ENCODE measurements around the gene FAM200C. TPM values are rescaled to one million over a fixed set of nuclear protein-coding genes. Genes with fewer than 3 reads are reported as not detected.

FAM200C gene
- total and polyA plus RNA-seq, 10 of the 15 experiments (the other 5 are each of a cell fraction or from before 2014, with no cell fraction given), result 1.0 to 5.4 (median 2.2) TPM

- no peak for TF ChIP-seq SIX5 (IDR thresholded peaks at IDR 0.05; ENCODE audit: low read depth, low read length, severe bottlenecking)
- no peak for TF ChIP-seq TBL1XR1 (IDR thresholded peaks at IDR 0.05; ENCODE audit: low read depth, low read length)
- TF ChIP-seq BACH1 (IDR thresholded peaks at IDR 0.05; ENCODE audit: borderline replicate concordance), result no peak
- no peak for TF ChIP-seq SP1 (IDR thresholded peaks at IDR 0.05; ENCODE audit: low read depth, low read length)
Observed at GRCh38 chr5:160359242-160359641, 40.6 kb downstream of the FAM200C start (continued).

GRCh38 chr5:160357861-160358411 lies 41.9 kb downstream of the FAM200C start:
- Histone ChIP-seq H3K27ac (ENCODE audit: control insufficient read depth, insufficient read depth) (no peak overlapping the region), H3K4me1 (ENCODE audit: control insufficient read depth, insufficient read depth, low read length) (no peaks in the 10 kb centered on the region), H3K27me3 (replicated peaks in 1 of 2; ENCODE audit: control insufficient read depth in 2 of 2, insufficient read depth in 2 of 2, low read length in 1 of 2) (no peaks in the 10 kb centered on the region; a peak in 1 of 4 replicates), H2AFZ (ENCODE audit: control insufficient read depth, low read depth, low read length) (no peak overlapping the region), H3K79me2 (ENCODE audit: control insufficient read depth, insufficient read depth, low read length) (no peaks in the 10 kb centered on the region), H3K9me3 (replicated peaks; ENCODE audit: control insufficient read depth, insufficient read depth, low read length) (no peaks in the 10 kb centered on the region), H4K20me1 (ENCODE audit: control insufficient read depth, insufficient read depth) (no peaks in the 10 kb centered on the region), H3K4me3 (no peak overlapping the region), H3K9ac (ENCODE audit: control insufficient read depth, insufficient read depth, low read length) (no peak overlapping the region), H3K4me2 (ENCODE audit: control insufficient read depth, insufficient read depth) (no peak overlapping the region), H3K36me3 (ENCODE audit: control insufficient read depth in 2 of 2, insufficient read depth in 2 of 2, low read length in 1 of 2) (no peaks in the 10 kb centered on the region)
- ATAC-seq (no peak), DNase-seq (ENCODE audit: low read depth, low spot score) (no peak), FAIRE-seq (no peak)
- WGBS (ENCODE audit: insufficient coverage, insufficient replicate concordance, low lambda C conversion rate, missing lambda C conversion rate), result 10% methylated on average over 6 of the region's 7 CpGs
- ChIA-PET RAD21 (ENCODE audit: unreplicated experiment) (interaction anchor here (1.8 kb wide), 1 partner anchor 277 kb away, joined by 3 read pairs; no protein-coding TSS in a partner anchor), CTCF (interaction anchor here (1.2 kb wide), 2 partner anchors 10 to 13 kb away, joined by 3 to 5 read pairs; no protein-coding TSS in a partner anchor), POLR2A (no interaction called here), SMC1A (ENCODE audit: uncharacterized antibody, unreplicated experiment) (no interaction called here)
- in situ Hi-C loops (cut with MboI) (no loop called here), intact Hi-C loops (cut with micrococcal nuclease; ENCODE audit: unreplicated experiment) (no loop called here)
- TF ChIP-seq BCL11A (IDR thresholded peaks at IDR 0.05; ENCODE audit: low read depth, low read length) (no peak), IRF5 (IDR thresholded peaks at IDR 0.05; ENCODE audit: borderline replicate concordance) (no peak), NFYB (IDR thresholded peaks at IDR 0.05; ENCODE audit: insufficient read depth, low read depth, low read length) (no peak), MXI1 (IDR thresholded peaks at IDR 0.05; ENCODE audit: low read depth, low read length) (no peak), E2F8 (IDR thresholded peaks at IDR 0.05; ENCODE audit: low read depth, partially characterized antibody) (no peak), MYB (IDR thresholded peaks at IDR 0.05; ENCODE audit: borderline replicate concordance, low read depth, low read length) (no peak), YBX1 (IDR thresholded peaks at IDR 0.05) (no peak), WRNIP1 (IDR thresholded peaks at IDR 0.05; ENCODE audit: borderline replicate concordance, low read depth, low read length) (no peak), RBBP5 (conservative IDR thresholded peaks at IDR 0.05) (no peak), MLLT1 (IDR thresholded peaks at IDR 0.05) (no peak)
- no TSS peak for BruUV-seq (replicated peaks)
